GM19351 (cell line): ENCODE measurements around the gene SHC3.

Source experiments
- ATAC-seq: cut with Tn5 transposase; IDR thresholded peaks from one replicate; pipeline ENCODE4 v1.9.1; 2021; ENCODE audit warnings: mild to moderate bottlenecking, moderate library complexity; ENCODE audit not compliant: unreplicated experiment

The SHC3 gene

DNA sequence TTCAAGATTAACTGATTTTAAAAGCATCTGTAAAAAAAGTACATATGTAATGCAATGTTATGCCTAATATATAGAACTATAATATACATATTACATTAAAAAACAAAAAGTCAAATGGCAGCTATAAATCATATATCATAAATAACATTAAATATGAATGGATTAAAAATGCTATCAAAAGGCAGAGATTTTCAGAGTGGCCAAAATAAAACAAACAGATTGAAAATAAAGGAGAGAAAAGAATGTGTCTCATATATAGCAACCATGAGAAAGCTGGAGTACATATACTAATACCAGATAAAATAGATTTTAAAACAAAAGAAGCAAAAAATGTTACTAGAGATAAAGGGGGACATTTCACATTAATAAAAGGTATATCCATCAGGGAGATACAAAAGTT is 148.8 kb downstream of the SHC3 start:
- ATAC-seq, result no peak

- ATAC-seq, result no peak
These were observed 151.7 kb downstream of the SHC3 start for GRCh38 chr9:89026876-89027275.

- no peak for ATAC-seq
These were observed 153.1 kb downstream of the SHC3 start for GRCh38 chr9:89025553-89025952.

DNA sequence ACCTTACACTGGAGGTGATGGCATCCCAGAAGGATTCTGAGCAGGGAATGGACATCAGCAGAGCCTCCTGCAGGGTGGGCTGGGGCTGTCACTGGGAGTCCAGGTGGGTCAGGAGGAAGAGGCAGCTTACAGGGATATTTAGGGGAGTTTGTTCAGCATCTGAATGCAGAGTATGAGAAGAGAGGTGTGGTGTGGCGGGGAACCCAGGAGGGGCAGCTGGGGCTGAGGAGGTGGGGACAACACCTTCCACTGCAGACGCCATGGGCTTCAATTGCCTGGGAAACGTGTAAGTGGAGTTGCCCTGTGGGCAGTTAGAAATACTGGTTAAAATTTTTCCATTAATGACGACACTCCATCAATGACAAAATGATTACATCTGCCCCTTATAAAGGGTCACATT is 153.9 kb downstream of the SHC3 start:
- ATAC-seq, result no peak

DNA sequence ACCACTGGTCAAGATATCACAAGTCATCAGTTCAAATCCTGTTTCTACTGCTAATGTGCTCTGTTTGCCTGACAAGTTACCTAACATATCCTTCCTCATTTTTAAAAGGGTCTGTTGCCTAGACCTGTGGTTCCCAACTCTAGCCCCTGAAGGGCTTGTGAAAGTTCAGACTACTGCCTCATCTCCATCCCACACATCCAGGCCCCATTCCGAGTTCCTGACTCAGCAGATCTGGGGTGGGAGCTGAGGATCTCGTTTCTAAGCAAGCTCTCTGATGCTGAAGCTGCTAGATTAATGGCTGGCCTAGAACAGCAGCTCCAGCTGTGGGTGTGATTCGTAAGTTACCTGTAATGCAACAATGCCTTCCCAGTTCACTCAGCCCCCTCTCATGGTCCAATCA is 154.9 kb downstream of the SHC3 start:
- ATAC-seq, result no peak

DNA sequence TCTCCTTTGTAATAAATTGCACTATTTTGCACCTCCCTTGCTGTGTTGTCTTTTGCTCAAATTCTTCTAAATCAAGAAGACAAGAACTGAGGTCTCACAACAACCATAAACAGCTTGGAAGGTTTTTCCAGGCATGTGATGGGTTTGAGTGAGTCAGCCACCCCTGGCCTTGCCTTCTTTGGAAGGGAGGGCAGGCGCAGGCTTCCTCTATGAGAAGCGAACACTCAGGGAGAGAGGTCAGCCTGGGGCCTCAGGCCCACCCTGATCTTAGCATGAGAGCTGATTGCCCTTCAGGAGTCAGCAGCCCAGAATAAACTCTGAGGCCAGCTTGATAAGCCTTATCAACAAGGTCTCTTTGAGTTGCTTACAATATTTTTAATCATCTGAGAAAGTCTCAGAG is 155.7 kb downstream of the SHC3 start:
- ATAC-seq, result no peak

DNA sequence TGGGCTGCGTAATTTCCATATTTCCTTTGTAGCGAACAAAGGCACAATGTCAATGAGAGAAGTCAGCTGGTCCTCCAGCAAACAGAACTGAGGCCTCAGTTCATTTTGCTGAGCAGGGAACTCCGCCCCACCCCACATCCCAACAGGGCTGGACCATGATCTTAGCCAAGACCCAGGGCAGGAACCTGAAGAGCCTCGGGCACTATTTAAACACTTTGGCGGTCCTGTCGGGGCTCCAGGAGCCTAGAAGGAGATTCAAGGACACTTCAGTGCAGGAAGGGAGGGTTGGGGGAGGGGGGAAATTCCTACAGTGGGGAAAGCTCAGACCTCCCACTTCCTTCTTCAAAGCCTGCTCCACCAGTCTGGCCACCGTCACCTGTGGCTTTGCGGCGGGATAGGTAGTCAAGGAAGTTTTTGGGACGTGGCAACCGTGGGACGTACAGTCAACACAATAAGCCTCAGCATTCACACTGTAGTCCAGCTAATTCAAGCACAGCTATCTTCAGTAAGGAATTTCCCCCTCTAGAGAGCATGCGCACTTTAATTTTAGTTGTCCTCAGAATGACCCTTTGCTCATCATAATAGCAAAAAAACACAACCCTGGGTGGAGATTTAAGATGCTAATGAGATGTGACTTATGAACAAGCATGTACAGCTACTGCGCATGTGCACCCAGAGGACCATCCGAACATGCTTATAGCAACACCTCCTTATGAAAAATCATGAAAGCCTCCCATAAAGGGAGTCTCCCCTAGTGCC is 156.4 kb downstream of the SHC3 start:
- no peak for ATAC-seq

DNA sequence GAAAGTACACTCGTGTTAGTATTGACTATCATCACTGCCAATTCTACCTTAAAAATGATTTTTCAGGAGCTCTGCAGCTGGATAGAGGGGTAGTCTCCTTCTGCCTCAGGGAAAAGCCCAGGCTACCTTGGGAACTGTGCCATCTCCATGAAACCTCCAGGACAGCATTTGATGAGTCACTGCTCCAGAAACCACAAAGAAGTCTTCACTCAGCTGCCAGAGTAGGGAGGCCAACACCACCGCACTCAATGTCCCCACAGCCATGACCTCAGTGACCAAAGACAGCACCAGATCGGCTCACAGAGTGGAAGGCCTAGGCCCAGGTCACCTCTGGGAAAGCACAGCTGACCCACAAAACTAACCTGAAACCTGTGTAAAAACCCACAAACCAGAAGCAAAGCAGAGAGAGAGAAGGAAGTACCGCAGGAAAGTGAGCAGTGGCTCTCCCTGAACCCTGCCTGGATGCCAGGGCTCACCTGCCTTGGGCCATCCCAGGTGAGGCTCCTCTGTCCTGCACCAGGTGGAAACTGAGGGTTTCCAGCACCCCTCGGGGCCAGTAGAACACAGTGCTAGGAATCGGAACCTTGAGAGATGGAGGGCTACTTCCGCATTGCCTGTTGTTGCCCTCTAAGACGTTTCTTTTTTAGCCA is 157.3 kb downstream of the SHC3 start:
- no peak for ATAC-seq

DNA sequence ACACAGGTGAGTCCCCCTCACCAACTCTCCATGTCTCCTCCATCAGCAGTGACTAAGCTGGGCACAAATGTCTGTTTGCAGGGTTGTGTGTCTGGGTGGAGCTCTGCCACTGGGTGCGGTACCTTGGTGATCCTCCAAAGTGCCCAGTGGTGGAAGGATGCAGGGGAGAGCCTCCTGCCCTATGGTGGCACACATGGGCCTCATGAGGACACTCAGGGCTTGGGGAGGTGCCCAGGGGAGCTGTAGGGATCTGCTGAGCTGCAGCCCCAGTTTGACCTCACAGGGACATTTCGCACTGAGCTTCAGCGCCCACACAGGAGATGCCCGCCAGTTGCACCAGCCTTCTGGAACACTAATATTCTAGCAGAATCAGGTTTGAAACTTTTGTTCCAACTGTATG is 157.9 kb downstream of the SHC3 start:
- ATAC-seq, result no peak

DNA sequence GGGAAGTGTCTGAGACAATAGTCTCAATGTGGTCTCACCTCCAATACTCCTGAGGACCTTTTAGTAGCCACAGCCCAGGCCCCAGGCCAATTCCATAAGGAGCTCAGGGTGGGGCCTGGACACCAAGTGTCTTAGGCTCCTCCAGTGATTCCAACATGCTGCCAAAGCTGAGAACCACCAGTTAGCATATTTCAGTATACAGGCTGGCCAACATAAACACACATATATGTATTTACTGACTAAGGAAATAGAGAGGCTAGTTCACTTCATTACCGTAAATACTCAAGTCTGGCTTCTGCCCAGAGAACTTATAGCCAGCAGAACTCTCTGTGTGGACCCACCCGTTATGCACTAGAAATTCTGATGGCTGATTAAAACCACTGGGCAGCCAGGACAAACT is 163.3 kb downstream of the SHC3 start:
- no peak for ATAC-seq

DNA sequence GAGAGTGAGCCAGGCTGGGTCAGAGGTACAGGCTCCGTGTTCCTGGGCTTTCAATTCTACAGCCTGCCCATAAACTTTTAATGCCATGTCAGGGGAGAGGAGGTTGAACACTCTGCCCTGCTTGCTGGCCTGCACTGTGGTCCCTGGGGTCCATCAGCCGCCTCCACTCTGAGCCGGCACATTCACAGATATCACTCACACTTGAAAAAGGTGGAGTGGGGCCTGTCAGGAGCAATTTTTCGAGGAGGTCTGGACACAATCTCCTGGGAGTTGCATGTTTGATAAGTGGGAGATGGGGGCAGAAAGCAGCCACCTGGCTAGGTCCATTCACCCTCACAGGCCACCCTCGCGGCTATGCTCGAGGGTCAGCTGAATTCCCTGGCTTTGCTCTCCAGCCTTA is 164.5 kb downstream of the SHC3 start:
- ATAC-seq, result no peak

- no peak for ATAC-seq
These were observed 165.0 kb downstream of the SHC3 start for GRCh38 chr9:89013660-89014059.

DNA sequence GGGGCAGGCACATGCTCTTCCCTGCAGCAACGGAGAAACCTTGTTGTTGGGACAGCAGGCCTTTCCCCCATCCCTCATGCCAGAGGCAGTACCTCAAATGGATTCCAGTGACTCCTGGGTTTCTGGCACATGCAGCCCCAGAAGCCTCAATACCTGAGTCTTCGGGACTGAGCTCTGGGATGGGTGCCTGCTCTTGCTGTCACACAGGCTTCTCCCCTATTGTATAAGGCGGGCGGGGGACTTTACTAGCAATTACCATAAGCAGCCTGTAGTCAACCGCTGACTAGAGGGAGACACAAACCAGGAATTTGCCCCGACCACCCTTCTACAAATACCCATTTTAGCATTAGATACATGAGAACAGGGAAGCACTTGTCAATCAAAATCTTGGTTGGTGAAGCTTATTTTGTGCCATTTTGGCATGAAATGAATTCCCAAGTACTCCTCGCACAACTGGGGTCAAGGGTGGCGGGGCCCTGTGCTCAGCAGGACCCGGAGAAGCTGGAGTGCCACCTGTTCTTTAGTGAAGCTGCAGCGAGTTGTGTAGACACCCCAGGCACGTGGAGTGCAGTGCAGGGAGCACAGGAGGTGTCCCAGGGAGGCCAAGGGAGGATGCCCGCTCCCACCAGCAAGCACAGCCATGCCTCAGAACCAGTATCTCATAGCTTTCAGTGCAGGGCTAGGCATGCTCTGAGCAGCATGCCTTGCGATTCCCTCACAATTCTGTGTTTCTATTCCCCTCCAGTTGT is 166.2 kb downstream of the SHC3 start:
- no peak for ATAC-seq

GRCh38 chr9:89011683-89012082 is 166.9 kb downstream of the SHC3 start:
- ATAC-seq, result no peak

DNA sequence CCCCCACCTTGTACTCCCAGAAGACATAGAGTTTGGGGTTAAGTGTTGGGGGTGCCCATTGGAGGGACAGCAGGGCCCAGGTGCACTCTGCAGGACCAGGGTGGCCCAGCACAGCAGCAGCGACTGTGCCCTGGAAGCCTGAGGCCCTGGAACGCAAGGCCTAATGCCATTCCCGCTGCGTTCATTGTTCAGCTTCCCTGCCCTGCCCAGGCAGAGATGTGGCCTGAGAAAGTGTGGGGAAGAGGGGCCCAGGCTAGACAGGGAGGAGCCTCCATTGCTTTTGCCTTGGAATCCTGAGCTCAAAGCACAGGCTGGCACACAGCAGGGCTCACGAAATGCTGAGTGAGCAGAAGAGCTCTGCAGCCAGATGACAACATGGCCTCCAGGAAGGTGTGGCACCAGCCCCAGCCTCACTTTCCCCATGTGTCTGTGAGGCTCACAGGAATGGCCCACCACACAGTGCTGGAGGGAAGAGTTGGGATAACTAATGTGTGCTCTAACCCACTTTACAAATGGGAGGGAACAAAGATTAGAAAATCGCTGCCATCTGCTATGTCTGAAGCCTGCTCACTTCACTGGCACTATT is 168.0 kb downstream of the SHC3 start:
- no peak for ATAC-seq

DNA sequence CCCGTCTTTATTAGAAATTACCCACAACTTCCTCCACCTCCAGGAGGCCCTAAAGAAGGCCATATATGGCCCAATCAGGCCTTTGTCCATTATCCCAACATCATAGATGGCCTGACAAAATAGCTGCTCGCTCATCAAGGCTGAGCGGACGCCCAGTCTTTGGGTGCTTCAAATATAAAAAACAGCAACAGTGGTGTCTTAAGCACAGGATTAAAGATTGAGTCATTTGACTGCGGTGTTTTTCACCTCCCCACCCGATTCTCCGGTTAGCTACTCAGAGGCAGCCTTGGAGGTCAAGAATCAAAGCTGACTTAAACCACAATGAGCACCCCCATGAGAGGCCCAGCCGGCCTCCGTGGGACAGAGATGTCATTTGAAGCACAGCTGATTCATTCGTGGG is 168.6 kb downstream of the SHC3 start:
- ATAC-seq, result no peak

- ATAC-seq, result no peak
These were observed 169.1 kb downstream of the SHC3 start for GRCh38 chr9:89009546-89009840.

- ATAC-seq, result no peak
These were observed 169.7 kb downstream of the SHC3 start for GRCh38 chr9:89008744-89009545.

- ATAC-seq, result no peak
These were observed 170.4 kb downstream of the SHC3 start for GRCh38 chr9:89008055-89008743.
